ENCODE results near the gene SLC41A3. TPM values are rescaled to one million over a fixed set of nuclear protein-coding genes. Genes with fewer than 3 reads are reported as not detected.

The SLC41A3 gene
- total RNA-seq, 4 donors from 2014 or later: 56.1 to 72.2 (median 59.7) TPM

GRCh38 chr3:126087552-126088175 lies 3.7 kb upstream of the SLC41A3 start:
- intact Hi-C loops (cut with DNase I): no loop called here
- H3K27ac ChIP-seq: no peak overlapping the region
- peaks cover 6 to 10% of the 10 kb centered on the region in 2 donors for H3K4me1 ChIP-seq
- H3K4me3 ChIP-seq (replicated peaks in 1 of 3): no peak overlapping the region
- no peaks in the 10 kb centered on the region for H3K27me3 ChIP-seq
- no peaks in the 10 kb centered on the region for H3K36me3 ChIP-seq
- TF ChIP-seq POLR2A (IDR thresholded peaks at IDR 0.05) (no peak), CTCF (IDR thresholded peaks at IDR 0.05) (no peak)
- DNase-seq: no peak
- H3K9me3 ChIP-seq: no peaks in the 10 kb centered on the region
- WGBS, 2 donors: 85 to 91% methylated on average over 1 of the region's 1 CpG

- TF ChIP-seq CTCF (IDR thresholded peaks at IDR 0.05) (no peak), POLR2A (IDR thresholded peaks at IDR 0.05) (no peak)
- no peaks in the 10 kb centered on the region for H3K9me3 ChIP-seq
- intact Hi-C loops (cut with DNase I): no loop called here
- peaks cover 6 to 12% of the 10 kb centered on the region in 2 donors for H3K4me1 ChIP-seq
- DNase-seq: no peak
- no peaks in the 10 kb centered on the region for H3K27me3 ChIP-seq
- no peak overlapping the region for H3K27ac ChIP-seq
- no peaks in the 10 kb centered on the region for H3K36me3 ChIP-seq
- H3K4me3 ChIP-seq (replicated peaks in 1 of 3): no peak overlapping the region
- WGBS, 2 donors: 67 to 75% methylated on average over 2 of the region's 2 CpGs
Observed at GRCh38 chr3:126085841-126086240, 1.9 kb upstream of the SLC41A3 start.

- H3K4me3 ChIP-seq (replicated peaks in 1 of 3): no peak overlapping the region
- intact Hi-C loops (cut with DNase I): no loop called here
- no peak overlapping the region for H3K27ac ChIP-seq
- no peaks in the 10 kb centered on the region for H3K9me3 ChIP-seq
- no peaks in the 10 kb centered on the region for H3K27me3 ChIP-seq
- WGBS, 2 donors: 96 to 98% methylated on average over 7 of the region's 7 CpGs
- no peaks in the 10 kb centered on the region for H3K36me3 ChIP-seq
- TF ChIP-seq POLR2A (IDR thresholded peaks at IDR 0.05) (no peak), CTCF (IDR thresholded peaks at IDR 0.05) (no peak)
- peaks cover 6 to 12% of the 10 kb centered on the region in 2 donors for H3K4me1 ChIP-seq
- DNase-seq: no peak
Observed at GRCh38 chr3:126085276-126085675, 1.4 kb upstream of the SLC41A3 start.

GRCh38 chr3:126084768-126085180 lies 850 bp upstream of the SLC41A3 start:
- intact Hi-C loops (cut with DNase I): no loop called here
- Histone ChIP-seq H3K4me3 (replicated peaks in 1 of 3) (no peak overlapping the region), H3K36me3 (no peaks in the 10 kb centered on the region), H3K9me3 (no peaks in the 10 kb centered on the region), H3K27ac (peak overlapping the region in 2 of 3 donors; percentile 81 to 83), H3K4me1 (peaks cover 6 to 12% of the 10 kb centered on the region in 2 donors), H3K27me3 (no peaks in the 10 kb centered on the region)
- 56 to 63% methylated on average over 5 of the region's 5 CpGs for WGBS, 2 donors
- no peak for DNase-seq
- TF ChIP-seq CTCF (IDR thresholded peaks at IDR 0.05) (no peak), POLR2A (IDR thresholded peaks at IDR 0.05) (no peak)

- TF ChIP-seq POLR2A (IDR thresholded peaks at IDR 0.05) (no peak), CTCF (IDR thresholded peaks at IDR 0.05) (no peak)
- 1 to 2% methylated on average over 6 to 17 of the region's 30 CpGs for WGBS, 2 donors
- peak overlapping the region; percentile 26 to 63 (median 41) for H3K4me3 ChIP-seq (replicated peaks in 1 of 3)
- no peaks in the 10 kb centered on the region for H3K27me3 ChIP-seq
- H3K27ac ChIP-seq: peak overlapping the region; percentile 62 to 83 (median 81)
- intact Hi-C loops (cut with DNase I): no loop called here
- no peaks in the 10 kb centered on the region for H3K36me3 ChIP-seq
- H3K4me1 ChIP-seq: peaks cover 6 to 12% of the 10 kb centered on the region in 2 donors
- peak; percentile 50 to 54 for DNase-seq
- no peaks in the 10 kb centered on the region for H3K9me3 ChIP-seq
Observed at GRCh38 chr3:126083511-126083912, 412 bp downstream of the SLC41A3 start.
